GM20431 (cell line): ENCODE data around the gene C19orf25.

ENCODE experiments used
- in situ Hi-C: fragments of 300-500 bp; cut with MseI, MboI; formaldehyde crosslinking; loops from one replicate; pipeline ENCODE4 v1.15.0; 2020; ENCODE audit warnings: low sequenced_read_pairs; ENCODE audit not compliant: unreplicated experiment

Gene C19orf25

GRCh38 chr19:1435378-1435989 lies 43.5 kb downstream of the C19orf25 start:
- in situ Hi-C loops, result no loop called here

- in situ Hi-C loops, result no loop called here
Observed at GRCh38 chr19:1434577-1435060, 44.4 kb downstream of the C19orf25 start.

GRCh38 chr19:1434040-1434366 lies 45.0 kb downstream of the C19orf25 start:
- in situ Hi-C loops, result no loop called here

GRCh38 chr19:1433119-1434039 lies 45.6 kb downstream of the C19orf25 start:
- in situ Hi-C loops, result no loop called here

GRCh38 chr19:1432507-1432887 lies 46.5 kb downstream of the C19orf25 start:
- in situ Hi-C loops, result no loop called here

- in situ Hi-C loops, result no loop called here
Observed at GRCh38 chr19:1431759-1432506, 47.1 kb downstream of the C19orf25 start.

- in situ Hi-C loops, result no loop called here
Observed at GRCh38 chr19:1430246-1430645, 48.8 kb downstream of the C19orf25 start.

GRCh38 chr19:1429750-1430149 lies 49.3 kb downstream of the C19orf25 start:
- in situ Hi-C loops, result no loop called here

GRCh38 chr19:1428738-1429391 lies 50.1 kb downstream of the C19orf25 start:
- in situ Hi-C loops, result no loop called here

- in situ Hi-C loops, result no loop called here
Observed at GRCh38 chr19:1427221-1427920, 51.6 kb downstream of the C19orf25 start.

- in situ Hi-C loops, result no loop called here
Observed at GRCh38 chr19:1426736-1427135, 52.3 kb downstream of the C19orf25 start.

- in situ Hi-C loops, result no loop called here
Observed at GRCh38 chr19:1425902-1426301, 53.1 kb downstream of the C19orf25 start.

GRCh38 chr19:1425102-1425837 lies 53.7 kb downstream of the C19orf25 start:
- in situ Hi-C loops, result no loop called here

GRCh38 chr19:1424192-1424955 lies 54.6 kb downstream of the C19orf25 start:
- in situ Hi-C loops, result no loop called here

GRCh38 chr19:1423436-1424191 lies 55.4 kb downstream of the C19orf25 start:
- in situ Hi-C loops, result no loop called here
